Measurements from ENCODE around the gene IFT80. TPM values are rescaled to one million over a fixed set of nuclear protein-coding genes. Genes with fewer than 3 reads are reported as not detected.

IFT80 gene
- polyA plus RNA-seq (ENCODE audit: insufficient read length in 4 of 4): 10 to 100 TPM; 49.4 to 73.4 (median 58.2) TPM

DNA sequence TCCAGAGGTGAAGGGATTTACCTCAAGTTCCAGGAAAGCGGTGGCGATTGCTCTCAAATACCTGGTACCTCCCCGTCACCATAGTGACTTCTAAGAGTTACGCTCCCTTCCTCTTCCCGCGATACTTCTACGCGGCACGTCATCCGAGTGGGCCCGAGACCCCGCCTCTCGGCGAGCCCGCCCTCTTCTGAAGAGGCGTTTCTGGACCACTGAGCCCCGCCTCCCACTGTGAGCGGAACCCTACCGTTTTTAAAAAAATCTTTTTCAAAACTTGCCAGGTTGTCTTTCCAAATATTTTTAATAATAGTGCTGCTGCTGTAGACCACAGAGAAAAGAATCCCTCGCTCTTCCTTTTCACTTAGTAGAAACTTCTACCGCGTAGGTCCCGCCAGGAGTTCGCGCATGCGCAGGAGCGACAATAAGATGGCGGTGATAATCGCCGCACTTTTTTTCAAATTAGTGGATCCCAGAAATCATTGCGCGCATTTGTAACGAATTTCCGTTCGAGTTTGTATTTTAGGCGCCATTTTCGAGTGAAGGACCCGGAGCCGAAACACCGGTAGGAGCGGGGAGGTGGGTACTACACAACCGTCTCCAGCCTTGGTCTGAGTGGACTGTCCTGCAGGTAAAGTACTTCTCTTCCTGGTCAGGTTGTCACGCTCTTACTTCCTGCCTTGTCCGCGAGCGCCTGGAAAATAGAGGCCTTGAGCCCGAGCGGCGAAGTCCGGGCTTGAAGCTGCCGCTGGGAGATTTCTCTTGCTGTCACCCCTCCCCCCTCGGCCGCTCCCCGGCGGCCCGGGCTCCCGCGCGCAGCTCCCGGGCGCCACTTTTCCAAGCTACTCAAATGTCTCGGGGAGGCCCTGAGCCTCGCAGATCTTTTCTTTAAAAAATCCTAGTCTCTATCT is at the start of gene IFT80, which contains the start of gene SMC4:
Gene IFT80, minus strand, starts transcription at position 101 of the 905 bp plus-strand sequence. CDS start 14,625 bp downstream, outside the sequence.
Gene SMC4, plus strand, starts transcription at position 526 of the 905 bp plus-strand sequence. CDS start 1,177 bp downstream, outside the sequence.
- peak; percentile 93 to 97 (median 94) for DNase-seq (ENCODE audit: low read depth in 4 of 4, low spot score in 2 of 4)

DNA sequence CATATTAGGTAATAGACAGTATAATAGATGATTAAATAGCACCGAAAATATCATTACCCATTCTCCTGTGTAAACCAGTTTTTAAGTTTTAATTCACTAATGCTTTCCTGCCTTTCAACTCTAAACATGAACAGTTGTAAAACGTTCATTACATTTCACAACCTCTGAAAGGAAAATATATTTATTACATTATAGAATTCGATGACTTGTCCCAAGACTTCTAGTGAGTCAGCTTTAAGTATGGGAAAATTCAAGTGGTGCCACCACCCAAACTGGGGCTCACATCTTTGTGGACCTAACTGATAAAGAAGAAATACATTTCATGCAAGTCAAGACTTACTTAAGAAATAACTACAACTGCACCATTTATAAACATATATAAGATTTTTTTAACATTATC is 48.5 kb upstream of the IFT80 start:
- DNase-seq (ENCODE audit: low read depth in 4 of 4, low spot score in 2 of 4): no peak

DNA sequence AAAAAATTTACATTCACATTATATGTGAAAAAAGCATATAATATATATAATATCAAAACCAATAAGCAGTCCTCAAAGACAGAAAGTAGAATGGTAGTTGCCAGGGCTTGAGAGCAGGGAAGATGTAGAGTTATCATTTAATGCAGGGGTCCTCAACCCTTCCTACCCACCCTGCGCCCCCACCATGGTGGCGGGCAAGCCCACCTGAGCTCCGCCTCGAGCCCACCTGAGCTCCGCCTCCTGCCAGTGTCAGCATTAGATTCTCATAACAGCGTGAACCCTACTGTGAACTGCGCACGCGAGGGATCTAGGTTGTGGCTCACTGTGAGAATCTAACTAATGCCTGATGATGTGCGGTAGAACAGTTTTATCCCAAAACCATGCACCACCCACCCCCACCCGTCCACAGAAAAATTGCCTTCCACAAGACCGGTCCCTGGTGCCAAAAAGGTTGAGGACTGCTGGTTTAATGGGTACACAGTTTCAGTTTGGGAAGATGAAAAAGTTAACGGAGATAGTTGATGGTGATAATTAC is 47.6 kb upstream of the IFT80 start:
- DNase-seq (ENCODE audit: low read depth in 4 of 4, low spot score in 2 of 4): no peak

DNA sequence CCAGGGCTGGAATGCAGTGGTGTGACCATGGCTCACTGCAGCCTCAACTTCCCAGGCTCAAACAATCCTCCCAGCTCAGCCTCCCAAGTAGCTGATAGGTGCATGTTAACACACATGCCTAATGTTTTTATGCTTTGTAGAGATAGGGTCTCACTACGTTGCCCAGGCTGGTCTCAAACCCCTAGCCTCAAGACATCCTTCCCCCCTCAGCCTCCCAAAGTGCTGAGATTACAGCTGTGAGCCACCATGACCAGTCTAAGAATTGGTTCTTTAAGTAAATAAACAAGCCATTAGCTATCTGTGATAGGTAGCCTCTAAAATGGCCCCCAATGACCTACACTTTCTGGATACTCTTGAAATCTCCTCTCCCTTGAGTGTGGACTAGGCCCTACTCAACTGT is 46.8 kb upstream of the IFT80 start:
- DNase-seq (ENCODE audit: low read depth in 4 of 4, low spot score in 2 of 4): no peak

DNA sequence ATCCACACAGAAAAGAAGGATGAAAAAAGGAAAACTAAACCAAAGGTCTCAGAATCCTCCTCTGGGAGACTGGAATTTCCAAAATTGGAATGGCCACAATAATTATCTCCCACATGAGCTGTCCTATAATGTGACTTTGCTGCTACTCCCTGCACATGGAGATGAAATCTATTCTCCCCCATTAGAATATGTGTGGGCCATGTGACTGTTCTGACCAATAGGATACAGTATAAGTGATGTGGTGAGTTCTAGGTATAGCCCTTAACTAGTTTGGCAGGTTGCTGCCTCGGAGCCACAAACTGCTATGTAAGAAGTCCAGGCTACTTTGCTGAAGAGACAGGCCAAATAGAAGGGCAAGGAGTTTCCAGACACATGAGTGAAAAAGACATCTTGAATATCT is 45.4 kb upstream of the IFT80 start:
- DNase-seq (ENCODE audit: low read depth in 4 of 4, low spot score in 2 of 4): no peak

DNA sequence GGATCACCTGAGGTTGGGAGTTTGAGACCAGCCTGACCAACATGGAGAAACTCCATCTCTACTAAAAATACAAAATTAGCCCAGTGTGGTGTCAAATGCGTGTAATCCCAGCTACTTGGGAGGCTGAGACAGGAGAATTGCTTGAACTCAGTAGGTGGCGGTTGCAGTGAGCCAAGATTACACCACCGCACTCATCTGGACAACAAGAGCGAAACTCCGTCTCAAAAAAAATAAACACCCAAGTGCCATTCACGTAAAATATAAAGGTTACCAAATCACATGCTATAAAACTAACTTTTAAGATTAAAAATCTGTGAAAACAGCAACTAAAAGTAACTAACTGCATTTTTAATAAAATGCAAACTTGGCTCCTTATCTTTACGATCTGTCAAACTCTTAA is 41.7 kb upstream of the IFT80 start:
- no peak for DNase-seq (ENCODE audit: low read depth in 4 of 4, low spot score in 2 of 4)

DNA sequence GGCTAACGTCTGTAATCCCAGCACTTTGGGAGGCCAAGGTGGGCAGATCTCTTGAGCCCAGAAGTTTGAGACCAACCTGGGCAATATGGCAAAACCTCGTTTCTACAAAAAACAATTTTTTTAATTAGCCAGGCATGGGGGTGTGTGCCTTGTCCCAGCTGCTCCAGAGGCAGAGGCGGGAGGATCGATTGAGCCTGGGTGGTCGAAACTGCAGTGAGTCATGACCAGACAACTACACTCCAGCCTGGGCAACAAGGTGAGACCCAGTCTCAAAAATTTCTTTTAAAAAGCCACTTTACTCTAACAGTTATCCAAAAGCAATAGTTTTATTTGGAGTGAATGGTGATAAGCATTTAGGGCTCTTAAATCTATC is 38.0 kb upstream of the IFT80 start:
- no peak for DNase-seq (ENCODE audit: low read depth in 4 of 4, low spot score in 2 of 4)

DNA sequence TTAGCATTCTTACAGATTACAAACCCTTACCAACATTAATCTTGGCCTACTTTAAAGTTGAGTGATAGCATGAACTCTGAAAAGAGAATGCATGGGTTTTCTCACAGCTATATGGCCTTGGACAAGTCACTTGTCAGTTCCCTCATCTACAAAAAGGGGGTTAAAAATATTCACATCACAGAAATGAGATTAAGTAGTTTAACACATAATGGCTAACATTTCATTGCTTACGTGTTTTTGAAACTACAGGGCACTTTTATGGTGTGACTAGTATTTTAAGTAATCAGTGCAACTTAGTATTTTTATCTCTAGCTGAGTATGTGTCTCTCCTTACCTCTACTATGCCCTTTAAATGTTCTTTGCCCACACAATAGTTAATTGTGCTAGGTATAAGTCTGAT is 36.7 kb upstream of the IFT80 start:
- DNase-seq (ENCODE audit: low read depth in 4 of 4, low spot score in 2 of 4): no peak

DNA sequence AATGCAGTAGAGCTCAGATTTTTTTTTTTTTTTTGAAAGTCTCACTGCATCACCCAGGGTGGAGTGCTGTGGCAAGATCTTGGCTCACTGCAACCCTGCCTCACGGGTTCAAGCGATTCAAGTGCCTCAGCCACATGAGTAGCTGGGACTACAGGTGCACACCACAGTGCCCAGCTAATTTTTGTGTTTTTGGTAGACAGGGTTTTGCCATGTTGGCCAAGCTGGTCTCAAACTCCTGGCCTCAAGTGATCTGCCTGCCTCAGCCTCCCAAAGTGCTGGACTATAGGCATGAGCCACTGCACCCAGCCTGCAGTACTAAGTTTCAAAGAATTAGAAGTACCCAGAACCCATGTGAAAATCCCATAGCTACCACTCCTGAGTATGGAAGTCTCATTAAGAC is 36.1 kb upstream of the IFT80 start:
- DNase-seq (ENCODE audit: low read depth in 4 of 4, low spot score in 2 of 4): no peak

DNA sequence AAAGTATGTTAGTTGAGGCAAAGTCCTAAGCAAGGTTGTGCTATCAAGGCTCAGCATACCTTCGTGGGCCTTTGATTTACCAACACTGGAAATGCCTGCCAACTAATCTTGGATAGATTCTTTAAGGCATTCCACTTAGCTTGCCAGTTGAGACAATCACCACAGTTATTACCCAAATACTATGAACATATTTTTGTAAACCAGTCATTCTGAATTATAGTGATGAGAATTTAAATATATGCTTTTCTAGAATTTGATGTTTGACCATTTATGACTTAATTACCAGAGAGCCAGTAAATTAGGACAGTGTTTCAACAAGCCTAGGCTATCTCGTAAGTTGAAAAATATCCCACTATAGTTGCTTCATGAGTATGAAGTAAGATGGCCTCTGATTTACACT is 35.0 kb upstream of the IFT80 start:
- no peak for DNase-seq (ENCODE audit: low read depth in 4 of 4, low spot score in 2 of 4)

DNA sequence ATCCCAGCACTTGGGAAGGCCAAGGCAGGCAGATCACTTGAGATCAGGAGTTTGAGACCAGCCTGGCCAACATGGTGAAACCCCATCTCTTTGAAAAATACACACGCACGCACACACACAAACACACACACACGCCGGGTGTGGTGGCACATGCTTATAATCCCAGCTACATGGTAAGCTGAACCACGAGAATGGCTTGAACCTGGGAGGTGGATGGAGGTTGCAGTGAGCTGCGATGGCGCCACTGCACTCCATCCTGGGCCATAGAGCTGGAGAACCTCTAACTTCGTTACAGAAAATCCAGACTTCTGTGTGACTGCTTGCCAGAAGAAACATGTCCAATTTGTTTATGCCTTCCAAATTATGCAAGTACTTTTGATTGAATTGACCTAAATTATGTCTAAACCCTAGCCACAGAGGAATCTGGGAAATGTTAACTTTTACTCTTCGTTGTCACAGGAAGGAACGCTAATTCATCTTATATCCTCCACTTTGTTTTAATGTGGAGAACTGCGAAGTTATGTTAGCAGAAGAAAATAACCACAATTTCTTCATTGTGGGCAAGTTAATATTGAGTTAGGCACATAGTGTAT is 28.9 kb upstream of the IFT80 start:
- no peak for DNase-seq (ENCODE audit: low read depth in 4 of 4, low spot score in 2 of 4)

DNA sequence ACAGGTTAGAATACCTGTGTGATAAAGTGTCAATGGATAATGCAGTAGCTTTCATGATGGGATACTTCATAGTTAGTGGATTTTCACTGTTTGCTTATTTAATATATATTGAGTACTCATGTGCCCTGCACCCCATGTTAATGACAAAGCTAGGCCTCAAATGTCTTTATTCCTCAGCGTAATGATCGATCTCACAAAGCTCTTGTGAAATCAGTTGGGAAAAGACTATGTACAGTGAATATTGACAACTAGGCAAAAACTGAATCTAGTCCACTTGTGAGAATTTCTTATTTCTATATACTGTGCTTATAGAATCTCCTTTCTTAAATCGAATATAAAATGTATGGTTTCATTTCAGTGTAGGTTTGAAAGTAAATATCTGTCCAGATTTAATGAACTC is 18.3 kb upstream of the IFT80 start:
- no peak for DNase-seq (ENCODE audit: low read depth in 4 of 4, low spot score in 2 of 4)

DNA sequence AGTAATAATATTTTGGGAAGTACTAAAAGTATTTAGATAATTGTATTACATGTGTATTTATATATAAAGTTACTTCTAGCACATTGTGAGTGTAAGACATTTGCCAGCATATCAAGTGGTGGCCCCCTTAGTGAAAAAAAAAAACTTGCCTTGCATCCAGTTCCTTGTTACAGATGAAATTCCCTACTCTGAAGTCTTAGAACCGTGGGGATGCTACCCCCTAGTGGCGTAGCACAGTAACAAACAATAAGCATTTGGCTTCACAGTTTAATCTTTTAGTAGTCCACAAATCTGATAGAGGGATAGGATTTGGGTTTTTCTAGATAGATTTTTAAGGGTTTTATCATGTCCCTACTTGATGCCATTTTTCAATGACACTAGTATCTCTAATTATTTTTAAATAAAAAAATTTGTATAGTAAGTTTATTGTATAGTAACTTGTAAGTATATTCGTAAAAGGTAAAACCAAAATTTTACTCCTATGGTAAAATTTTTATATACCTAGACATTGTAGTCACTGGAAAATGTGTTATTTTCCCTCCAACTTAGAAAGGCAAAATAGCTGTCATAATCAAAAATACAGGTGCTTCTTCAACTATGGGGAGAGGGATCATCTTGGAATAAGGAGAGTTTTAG is 14.7 kb upstream of the IFT80 start:
- peak in 2 of 4 donors; percentile 47 to 49 for DNase-seq (ENCODE audit: low read depth in 4 of 4, low spot score in 2 of 4)

DNA sequence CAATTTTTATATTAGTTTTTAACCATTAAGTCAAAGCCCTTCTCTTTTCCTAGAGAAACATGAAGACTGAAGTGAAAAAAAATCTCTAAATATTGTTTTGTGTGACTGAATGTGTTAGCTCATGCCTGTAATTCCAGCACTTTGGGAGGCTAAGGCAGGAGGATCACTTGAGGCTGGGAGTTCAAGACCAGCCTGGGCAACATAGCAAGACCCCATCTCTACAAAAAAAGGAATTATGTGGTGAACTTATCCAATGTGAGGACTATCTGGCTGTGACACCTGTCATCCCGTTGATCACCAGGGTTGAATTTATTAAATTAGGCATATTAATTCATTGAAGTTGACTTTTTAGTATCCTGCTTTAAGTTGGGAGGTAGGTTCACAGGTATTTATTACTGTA is 13.5 kb upstream of the IFT80 start:
- no peak for DNase-seq (ENCODE audit: low read depth in 4 of 4, low spot score in 2 of 4)

DNA sequence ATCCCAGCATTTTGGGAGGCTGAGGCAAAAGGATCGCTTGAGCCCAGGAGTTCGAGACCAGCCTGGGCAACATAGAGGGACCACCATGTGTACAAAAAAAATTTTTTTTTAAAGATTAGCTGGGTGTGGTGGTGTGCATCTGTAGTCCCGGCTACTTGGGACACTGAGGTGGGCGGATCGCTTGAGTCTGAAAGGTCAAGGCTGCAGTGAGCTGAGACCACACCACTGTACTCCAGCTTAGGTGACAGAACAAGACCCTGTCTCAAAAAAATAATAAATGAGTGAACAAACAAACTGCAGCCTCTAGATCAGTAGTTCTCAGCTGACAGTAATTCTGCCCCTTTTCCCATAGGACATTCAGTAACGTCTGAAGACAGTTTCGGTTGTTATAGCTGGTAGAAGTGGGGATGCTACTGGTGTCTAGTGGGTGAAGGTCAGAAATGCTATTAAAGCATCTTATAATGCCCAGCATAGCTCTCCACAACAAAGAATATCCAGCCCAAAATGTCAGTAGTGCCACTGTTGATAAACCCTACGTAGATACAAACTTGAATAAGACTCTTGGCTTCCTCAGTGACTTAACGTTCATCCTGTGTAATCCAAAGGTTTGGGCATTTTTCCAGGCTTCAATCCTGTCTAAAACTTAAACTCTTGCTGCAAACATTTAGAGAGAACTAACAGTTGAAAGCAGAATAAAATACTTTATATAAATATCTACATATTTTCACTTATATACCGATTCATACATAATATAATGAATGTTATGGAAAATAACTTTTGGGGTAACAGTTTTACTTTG is 11.0 kb upstream of the IFT80 start:
- no peak for DNase-seq (ENCODE audit: low read depth in 4 of 4, low spot score in 2 of 4)

DNA sequence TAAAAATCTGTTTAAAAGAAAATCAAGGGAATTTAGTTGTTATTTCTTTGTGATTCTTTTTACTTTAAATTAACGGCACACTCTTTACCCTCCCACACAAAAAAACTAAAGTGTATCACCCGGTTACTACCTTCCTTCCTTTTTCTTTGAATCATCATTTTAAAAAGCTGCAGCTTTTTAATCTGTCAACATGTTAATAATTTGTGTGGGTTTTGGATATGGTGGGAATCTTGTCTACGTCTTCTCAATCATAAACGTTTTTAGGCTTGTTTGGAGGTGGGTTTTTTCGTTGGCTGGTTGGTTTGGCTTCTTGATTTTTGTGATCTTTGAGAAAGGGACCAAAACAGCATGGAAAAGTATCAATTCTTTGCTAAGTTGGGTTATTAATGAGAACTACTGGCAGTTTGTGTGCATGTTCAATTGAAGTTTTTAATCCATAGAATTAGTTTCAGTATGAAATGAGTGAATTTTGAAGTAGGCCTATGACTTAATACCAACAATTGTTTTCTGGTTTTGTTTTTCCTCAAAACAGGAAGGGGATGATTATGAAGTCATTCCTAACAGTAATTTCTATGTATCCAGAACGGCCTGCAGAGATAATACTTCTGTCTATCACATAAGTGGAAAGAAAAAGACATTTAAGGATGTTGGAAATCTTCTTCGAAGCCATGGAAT is 4.9 kb upstream of the IFT80 start:
- no peak for DNase-seq (ENCODE audit: low read depth in 4 of 4, low spot score in 2 of 4)

DNA sequence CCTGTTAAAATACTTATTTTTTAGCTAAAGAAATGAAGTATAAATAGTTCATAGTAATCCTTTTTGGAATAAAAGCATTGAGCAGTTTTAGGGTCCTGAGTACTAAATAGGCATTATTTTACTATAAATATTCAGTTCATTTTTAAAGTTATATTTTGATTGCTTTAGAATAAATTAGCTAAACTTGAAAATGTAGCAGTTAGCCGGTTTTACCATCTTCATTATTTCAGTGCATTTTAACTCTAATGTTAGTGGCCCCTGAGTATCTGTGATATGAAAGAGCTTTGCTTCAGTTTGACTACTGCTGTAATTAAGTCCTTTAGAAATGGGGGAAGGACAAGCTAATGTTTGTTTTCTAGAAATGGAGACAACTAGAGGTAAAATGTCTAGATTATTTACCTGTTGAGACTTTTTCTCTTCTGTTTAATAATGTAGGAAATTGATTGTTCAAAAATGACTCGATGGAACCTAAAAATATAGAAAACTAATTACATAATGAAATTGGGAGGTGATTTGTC is 4.1 kb upstream of the IFT80 start:
- no peak for DNase-seq (ENCODE audit: low read depth in 4 of 4, low spot score in 2 of 4)

DNA sequence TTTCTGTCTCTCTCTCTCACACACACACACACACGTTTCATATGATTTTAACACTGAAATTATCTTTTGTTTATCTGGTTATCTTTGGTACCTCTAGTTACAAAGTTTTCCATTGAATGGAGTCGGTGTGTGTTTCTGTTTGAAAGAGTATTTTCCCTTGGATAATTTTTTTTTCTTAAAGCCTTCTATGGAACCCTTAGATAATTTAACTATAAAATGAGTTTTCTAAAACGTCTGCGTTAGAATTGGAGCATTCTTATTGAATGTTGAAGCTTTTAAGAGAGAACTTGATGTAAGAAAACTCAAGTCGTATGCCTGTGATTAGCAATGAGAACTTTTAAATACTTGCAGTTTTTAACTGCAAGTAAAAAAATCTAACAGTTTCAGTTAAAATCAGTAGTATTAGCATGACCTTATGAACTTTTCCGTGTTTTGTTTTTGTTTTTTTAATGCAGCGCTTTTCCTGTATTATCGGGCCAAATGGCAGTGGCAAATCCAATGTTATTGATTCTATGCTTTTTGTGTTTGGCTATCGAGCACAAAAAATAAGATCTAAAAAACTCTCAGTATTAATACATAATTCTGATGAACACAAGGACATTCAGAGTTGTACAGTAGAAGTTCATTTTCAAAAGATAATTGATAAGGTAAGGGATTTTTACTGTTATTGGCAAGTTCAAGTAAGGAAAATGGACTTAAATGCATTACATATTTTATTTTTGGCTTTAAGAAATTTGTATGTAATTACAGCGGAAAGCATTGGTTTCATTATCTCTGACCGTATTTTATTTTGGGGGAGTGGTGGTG is 3.4 kb upstream of the IFT80 start:
- DNase-seq (ENCODE audit: low read depth in 4 of 4, low spot score in 2 of 4): peak in 2 of 4 donors; percentile 12 to 19

Measured in left renal cortex interstitium (tissue), 4 donors.